ENCODE measurements around the gene NMNAT2.

The NMNAT2 gene

DNA sequence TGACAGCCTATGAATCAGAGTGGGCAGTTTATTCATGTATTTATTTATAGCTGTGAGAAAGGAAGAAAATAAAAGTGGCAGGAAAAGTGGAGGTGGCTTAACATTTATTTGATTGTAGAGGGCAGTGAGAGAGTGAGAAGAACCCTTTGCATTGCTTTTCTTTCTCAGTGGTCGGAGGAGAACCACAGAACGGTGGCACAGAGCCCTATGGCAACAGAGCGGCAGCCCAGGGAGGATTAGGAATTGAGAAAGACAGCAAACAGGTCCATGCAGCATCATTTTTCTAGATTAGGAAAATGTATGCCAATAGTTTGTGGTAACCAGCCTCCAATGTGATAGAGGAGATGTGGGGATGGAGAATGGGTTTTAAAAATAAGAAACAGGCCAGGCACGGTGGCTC, 53.1 kb downstream of the NMNAT2 start:
- no peak for DNase-seq (ENCODE audit: low spot score)

DNA sequence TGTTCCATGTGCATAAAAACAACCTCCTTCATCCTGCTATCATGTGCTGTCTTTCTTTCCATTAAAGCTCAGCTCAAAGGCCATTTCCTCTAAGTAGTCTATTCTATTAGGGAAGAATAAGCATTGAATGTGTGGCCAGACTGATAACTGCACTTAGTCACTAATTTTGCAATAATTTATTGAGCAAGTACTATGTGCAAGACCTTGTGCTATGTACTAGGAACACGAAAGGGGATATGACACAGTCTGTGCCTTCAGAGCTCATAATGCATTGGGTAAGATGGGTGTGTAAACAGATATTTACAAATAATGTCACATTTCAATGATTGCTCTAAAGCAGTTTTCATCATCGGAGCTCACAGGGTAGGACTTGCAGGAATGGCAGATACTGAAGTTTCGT, 54.2 kb downstream of the NMNAT2 start:
- no peak for DNase-seq (ENCODE audit: low spot score)

DNA sequence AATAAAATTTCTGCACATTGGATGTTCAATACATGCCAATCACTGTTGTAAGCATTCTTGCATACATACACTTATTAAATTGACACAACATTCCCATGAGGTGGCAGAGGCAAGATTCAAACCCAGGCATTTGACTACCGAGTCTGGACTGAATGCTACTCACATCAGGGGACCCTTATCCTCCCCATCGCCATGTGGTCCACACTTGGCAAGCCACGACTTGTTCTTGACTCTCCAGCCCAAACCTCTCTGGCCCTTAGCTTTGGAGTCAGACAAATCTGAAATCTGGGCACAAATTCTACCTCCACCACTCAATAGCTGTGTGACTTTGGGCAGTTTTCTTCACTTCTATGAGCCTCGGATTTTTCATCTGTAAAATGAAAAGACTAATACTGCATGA, 57.1 kb downstream of the NMNAT2 start:
- no peak for DNase-seq (ENCODE audit: low spot score)

DNA sequence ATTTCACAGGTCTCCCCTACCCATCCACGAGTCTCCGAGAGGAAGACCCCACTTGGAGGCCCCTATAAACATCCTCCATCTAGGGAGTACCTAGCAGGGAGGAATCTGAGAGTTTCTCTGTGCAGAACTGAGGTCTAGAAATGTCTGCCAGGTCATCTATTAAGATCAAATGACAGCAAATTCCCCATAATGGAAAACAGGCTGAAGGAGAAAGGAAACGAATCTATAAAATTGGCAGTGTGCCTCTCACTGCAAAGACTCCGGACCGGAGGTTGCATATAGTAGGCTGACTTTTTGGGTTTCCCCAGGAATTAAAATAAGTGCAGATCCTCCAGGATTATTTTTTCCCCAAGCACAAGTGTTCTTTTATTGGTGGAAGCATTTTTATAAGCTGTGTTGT, 57.7 kb downstream of the NMNAT2 start:
- no peak for DNase-seq (ENCODE audit: low spot score)

DNA sequence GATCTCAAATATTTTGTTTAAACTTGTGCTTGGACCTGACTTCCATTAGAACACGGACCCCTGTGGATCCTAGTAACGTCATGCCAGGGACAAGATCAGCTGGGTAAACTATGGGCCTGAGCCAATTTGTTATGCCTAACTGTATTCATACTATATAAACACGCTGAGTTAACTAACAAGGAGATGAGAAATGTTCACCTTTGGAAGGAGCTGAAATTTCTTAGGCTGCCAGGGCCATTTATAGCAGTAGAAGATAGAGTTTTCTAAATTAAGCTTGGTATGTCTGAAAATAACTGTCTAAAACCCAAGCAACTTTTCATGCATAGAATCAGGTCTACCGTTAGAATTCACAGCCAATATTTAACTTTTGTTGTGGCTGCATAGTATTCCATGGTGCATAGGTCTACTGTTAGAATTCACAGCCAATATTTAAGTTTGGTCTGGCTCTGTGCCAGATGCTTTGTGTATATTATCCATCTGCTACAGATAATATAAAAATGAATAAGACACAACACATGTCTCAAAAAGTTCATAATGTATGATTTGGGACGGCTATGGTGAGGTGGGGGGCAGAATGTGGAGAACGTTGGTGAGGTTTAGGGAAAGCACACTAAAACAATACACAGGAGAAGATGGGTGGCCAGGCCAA, 61.5 kb downstream of the NMNAT2 start:
- DNase-seq (ENCODE audit: low spot score): no peak

DNA sequence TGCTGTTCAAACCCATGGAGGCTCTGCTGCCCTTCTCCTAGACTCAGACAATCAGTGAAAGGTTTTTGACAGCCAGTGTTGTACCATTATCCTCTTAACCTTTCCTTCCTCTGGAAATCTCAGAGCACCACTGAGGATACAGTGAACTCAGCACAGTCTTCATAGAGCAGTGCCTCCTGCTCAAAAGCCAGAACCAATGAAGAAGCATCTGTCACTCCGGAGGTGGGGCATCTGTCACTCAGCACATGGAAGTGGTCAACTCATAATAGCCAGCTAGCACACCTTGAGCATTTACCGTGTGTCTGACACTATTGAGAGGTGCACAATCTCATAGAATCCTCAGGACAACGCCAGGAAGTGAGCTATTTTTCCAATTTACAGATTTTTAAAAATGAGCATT, 62.4 kb downstream of the NMNAT2 start:
- DNase-seq (ENCODE audit: low spot score): no peak

DNA sequence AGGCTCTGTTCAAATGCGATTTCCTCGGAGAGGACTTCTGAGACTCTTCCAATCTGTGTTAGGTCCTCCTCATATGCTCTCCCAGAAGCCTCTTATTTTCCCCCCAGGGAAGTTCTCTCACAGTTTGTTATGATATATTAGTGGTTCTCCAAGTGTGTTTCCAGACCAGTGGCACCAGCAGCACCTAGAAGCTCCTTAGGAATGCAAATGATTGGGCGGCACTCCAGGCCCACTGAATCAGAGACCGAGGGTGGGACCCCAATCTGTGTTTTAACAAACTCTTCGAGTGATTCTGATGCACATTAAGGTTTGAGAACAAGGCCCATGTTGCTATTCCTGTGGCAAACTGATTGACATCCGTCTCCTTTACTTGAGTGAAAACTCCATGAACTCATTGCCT, 63.0 kb downstream of the NMNAT2 start:
- no peak for DNase-seq (ENCODE audit: low spot score)

DNA sequence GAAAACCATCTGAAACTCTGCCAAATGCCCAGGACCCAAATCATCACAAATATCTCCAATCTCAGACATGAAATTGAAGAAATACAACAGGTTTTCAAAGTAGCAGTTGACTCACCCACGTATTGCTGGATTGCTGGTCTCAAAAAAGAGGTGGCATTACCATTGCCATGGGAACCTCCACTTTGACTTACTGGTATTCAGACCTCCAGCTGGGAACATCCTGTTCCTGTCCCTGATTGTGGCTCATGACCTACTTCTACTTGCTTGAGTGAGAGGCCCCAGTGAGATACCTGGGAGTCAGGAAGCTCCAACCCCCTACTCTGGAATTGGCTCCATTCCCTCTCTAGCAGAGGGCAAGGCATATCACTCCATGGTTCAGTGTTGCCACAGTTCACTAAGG, 64.6 kb downstream of the NMNAT2 start:
- no peak for DNase-seq (ENCODE audit: low spot score)

DNA sequence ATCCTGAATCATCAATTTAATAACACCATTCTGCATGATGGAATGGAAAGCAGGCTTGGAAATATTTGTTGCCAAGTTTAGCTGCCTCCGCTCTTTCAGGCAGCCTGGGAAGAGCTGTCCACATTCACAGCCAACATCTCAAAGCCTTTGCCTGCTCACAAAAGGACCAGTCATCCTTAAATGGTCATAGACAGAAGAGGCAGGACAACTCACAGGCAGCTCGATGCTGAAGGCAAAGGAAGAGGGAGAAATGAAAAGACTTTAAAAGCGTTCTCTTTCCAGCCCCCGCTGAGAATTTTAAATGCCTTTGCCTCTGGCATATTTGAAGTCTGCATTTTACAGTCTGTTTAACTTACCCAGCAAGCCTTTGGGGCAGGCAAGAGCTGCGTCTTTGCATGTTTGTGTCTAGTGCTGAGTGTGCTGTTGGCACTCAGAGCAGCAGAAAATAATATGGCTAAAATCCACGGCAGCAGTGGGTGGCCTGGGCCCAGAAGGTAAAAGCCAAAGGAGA, 68.9 kb downstream of the NMNAT2 start:
- DNase-seq (ENCODE audit: low spot score): peak; percentile 60

DNA sequence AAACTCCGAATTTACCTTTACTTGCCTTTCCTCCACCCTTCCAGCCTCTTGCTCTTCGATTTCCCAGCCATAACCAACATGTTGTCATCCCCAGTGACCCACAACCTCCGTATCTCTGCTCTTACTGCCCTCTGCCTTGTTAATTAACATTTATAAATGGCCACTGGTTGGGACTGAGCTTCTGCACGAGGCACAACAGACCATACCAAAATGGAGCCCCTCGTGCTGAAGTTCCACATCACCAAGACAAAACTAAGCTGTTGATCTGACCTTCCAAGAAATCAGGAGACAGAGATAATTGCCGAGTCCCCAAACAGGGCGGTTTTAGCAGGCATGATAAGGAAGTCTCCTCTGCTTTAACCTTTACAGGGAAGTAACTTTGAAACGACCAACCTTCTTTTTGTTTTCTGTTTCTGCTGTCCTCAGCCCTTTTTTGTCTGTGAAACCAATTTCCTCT, 71.9 kb downstream of the NMNAT2 start:
- DNase-seq (ENCODE audit: low spot score): no peak

DNA sequence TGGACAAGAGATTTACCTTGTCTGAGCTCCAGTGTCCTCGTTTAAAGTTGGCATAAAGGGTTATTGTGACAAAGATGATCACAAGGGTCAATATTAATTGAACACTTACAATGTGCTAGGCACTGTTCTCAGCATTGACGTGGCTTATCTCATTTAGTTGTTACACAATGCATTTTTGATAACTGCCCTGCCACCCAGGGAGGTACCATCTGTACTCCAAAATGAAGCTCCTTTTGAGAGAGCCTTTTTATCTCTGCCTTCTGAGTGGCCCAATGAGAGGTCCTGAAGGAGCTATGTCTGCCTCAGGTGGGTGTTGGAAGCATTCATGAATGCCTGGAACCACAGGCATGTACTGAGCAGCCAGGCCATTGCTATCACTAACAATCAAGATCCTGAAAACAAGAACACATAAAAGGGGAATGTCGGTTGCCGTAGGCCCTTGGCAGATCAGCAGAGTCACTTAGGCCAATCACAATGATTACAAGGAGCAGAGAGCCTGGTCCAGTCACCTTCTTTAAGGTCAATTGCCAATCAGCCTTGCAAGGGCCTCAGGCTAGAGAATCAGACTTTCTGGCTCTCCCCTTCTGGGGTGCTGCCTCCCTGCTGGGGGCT, 78.5 kb downstream of the NMNAT2 start:
- no peak for DNase-seq (ENCODE audit: low spot score)

DNA sequence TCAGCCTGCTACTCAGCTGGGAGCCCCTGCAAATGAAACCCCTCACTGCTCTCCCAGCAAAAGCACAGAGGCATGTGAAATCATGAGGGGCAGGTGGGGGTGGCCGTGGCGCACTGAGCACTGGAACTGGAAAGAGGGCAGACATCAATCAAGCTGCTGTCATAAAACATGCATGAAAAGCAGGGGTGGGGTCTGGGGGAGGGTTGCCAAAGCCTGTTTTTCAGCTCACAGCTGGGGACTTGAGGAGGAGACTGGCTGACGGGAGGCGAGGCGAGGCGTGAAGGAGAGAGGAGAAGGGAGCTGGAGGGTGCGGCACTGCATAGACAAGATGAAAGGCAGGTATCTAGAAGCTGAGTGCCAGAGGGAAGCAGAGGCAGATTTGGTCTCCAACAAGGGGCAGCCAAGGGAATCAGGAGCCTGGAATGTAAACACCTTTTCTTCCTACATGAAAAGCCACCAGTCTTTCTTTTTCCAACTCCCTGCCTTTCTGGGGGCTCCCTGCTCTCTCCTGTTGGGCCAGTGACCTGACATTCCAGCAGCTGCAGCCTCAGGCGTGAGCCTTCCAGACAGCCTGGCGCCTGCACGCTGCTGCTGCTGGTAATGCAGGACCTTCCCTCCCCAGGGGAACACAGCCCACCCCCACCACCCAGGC, 87.0 kb downstream of the NMNAT2 start:
- DNase-seq (ENCODE audit: low spot score): no peak

DNA sequence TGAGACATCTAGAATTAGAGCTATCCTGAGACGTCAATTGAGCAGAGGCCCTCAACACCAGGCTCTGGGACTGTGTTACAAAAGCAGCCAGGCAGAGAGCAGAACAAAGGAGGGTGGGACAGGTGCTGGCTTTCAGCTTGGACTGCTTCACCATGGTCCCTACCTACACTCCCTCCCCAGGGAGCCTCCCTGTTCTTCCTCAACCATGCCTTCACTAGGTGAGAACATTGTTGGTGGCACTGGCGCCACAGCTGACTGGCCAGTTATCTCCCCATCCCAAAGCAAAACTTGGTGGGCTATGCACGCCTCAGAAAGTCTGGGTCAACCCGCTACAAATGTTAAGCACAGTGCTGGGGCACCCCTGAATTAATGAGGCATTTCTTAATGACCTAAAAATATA, 87.8 kb downstream of the NMNAT2 start:
- no peak for DNase-seq (ENCODE audit: low spot score)

DNA sequence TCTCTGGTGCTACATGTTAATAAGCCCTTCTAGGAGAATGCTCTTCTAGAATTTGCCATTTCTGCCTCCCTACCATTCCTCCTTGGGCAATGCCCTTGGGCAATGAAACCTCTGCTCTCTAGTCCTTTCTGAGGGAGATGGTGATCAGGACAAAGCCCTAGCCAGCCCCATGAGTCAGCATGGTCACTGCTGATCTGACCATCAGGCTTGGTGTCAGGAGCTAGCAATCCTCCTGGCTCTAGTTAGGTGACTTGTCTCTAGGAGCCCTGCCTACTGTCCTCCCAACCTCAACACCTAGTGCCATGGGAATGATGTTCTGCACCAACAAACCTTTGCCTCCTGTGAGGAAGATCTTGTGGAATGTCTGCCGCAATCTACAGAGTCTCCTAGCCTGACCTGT, 89.8 kb downstream of the NMNAT2 start:
- no peak for DNase-seq (ENCODE audit: low spot score)

DNA sequence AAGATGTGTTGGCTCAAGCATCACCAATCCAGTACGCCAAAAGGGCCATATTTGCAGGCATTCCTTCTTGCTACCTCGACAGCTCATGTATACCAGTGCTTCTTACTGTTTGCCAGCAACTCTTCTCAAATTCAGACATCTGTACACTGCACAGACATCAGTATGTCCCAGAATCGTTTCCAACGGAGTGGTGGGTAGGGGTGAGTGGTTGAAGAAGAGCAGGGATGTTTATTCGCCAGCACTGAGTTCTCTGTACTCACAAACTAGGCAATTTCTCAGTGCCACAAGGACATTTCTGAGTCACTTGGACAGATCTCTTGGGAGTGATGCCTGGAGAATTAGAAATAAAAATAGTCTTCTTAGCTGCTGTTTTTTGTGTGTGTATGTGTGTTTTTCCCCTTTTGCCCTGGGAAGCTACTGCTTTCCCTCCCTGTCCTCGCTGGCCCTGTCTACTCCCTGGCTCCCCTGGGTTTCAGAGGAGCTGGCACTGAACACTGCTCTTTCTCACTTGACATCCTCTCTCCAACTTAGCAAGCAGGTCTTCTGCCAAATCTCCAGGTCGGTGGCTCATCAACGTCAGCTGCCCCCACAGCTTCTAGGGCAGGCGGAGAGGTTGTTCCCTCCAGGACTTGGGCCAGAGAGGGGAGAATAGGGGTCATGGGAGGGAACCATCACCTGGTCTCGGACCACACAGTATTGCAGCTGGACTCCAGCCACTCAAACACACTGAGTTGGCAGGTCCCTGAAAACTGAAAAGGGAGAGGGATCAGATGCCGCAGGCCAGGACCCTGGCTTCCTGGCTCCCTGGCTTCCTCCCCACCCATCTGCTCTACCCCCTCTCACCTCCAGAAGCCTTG, 90.5 kb downstream of the NMNAT2 start:
- DNase-seq (ENCODE audit: low spot score): peak; percentile 16

DNA sequence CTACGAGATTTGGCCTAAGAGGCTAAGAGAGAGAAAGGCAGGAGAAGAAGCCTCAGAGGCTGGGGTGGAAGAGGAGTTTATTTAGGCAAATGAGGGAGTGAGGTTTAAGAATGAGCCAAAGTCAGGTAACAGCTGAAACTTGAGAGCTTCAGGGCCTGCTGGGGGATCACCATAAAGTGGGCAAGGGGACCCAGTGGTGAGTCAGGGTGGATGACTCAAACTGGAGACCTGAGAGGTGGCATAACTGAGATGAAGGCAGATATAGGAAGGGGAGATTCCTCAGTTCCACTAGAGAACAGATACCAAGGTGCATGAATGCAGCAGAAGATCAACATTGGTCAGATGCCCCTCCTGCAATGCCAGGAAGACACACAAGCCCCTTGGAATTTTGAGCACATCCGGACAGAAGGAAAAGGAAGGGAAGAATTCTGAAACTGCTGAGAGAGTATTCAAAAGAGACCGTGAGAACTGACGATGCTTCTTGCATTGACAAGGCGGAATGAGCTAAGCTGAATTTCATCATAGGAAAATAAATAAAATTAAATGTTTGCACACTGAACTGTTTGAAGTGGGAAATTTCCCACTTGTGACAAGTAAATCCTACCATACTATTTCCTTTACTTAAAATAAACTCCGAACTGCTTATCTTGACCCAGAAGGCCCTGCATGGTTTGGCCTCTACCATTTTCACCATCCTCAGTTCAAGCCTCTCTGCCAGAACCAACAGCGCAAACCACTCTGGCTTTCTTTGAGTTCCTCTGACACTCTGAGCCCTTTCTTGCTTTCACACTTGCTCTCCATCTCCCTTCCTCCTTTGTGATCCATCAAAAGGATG, 94.1 kb downstream of the NMNAT2 start:
- DNase-seq (ENCODE audit: low spot score): no peak

DNA sequence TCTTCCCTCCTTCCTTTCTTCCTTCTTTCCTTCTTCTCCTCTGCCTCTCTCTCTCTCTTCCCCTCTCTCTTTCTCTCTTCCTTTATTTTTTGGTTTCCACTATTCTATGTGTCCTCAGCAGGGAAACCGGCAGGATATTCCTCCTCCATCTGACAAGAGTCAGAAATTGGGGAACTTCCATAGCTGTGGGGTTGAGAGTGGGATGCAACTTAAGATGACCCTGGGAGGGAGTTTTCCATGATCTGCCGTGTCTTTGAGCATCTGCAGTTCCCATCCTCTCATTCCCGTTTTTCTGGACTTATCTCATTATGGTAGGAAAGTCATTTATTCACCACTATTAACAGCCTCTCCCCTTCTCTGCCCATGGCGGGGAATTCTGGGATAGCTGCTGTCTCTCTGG, 98.6 kb downstream of the NMNAT2 start:
- DNase-seq (ENCODE audit: low spot score): no peak

DNA sequence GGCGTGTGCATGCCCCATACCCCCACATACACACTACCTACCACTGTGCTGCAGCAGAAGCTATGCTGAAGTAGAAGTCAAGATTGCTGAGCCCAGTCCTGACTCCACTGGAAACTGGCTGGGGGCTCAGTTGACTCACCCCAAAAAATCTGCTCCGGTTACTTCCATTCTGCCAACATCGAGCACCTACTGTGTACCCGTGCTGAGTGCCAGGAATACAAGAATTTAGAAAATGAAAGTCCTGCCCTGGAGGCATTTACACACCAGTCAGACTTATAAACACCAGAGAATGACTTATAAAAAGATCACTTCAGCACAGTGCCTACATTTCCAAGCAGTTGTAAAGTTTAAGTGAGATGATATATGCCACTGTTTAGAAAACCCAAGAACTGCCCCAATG, 99.1 kb downstream of the NMNAT2 start:
- DNase-seq (ENCODE audit: low spot score): no peak

DNA sequence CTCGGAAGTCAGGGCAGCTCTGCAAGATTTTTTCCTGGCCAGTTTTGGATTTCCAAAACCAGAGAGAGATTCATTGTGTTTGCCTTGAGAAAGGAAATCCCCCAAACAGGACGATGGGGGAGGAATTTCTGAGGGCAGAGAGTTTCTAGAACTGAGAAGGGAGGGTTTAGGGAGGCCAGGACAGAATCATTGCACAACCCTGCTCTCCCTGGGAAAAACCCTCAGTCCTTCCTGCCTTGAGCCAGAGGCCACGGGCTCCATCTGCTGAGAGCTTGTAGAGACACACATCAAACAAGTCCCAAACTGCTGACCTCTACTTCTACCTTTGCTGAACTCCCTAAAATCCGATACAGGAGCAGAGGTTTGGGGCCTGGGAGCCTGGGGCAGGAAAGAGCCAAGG, 99.7 kb downstream of the NMNAT2 start:
- DNase-seq (ENCODE audit: low spot score): peak; percentile 94

DNA sequence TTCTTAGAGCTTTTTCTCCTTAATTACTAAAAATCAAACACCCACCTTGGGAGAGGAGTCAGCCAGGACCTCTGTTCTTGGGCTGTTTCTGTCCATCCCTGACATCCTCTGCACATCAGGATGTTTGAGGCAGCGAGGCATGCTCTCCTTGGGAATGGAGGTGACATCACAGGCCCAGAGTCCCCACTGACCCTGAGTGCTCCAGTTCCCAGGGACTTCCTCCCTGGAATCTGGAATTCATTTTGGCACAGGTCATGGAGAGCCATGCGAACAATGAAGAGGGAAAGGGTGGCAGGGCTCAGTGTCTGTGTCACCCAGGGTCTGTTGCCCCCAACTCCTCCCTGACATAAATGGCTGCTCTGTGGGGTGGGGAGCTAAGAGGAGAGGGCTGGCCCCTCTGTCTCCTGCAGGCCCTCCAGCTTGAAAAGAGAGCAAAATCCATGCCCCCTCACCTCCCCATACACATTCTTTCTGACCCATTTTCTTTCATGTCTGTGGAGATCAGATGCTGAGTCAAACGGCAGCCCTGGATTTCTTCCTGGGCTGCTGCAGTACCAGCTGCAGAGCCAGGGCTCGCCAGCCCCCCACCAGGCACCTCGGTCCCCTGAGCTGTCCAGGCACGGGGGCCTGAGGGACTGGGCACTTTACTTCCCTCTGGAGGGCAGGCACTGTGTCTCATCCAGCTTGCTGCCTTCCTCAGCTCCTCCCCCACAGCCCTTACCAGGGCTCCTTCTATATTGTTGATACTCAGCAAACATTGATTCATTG, 102.0 kb downstream of the NMNAT2 start:
- DNase-seq (ENCODE audit: low spot score): no peak

DNA sequence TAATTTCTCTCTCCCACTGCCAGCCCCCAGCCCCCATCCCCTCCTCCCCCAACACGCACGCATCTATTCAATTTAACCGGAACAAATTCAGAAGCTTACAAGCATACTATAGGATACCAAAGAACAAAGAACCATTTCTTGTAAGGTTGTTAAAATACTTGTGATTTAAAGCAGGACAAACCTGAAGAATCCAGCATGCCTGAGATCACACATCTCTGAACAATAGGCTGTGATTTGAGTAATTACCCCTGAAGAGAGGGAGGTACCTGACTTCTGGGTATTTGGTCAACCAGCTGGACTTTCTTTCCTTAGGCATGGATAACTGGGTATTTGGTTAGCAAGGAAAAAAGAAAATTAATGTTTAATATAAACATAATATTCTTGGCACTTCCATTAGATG, 105.1 kb downstream of the NMNAT2 start:
- no peak for DNase-seq (ENCODE audit: low spot score)

Data from GM03348 (cell line).